IMR-90 (cell line): ENCODE results near the gene SCARB1. TPM values are rescaled to one million over a fixed set of nuclear protein-coding genes. Genes with fewer than 3 reads are reported as not detected.
A peak's percentile ranks its signal among the peaks of the same experiment; 100 is the strongest.

Source experiments
- ATAC-seq: fragments of 200-7000 bp; cut with Tn5 transposase; 2 replicates; pipeline ENCODE4 v1.9.1; 2020; ENCODE audit warnings: low read depth, mild to moderate bottlenecking, moderate library complexity
- BruUV-seq: library from RNA; stranded (reverse); fragments of 400-500 nt; replicated peaks from 2 replicates; lab custom pipeline; 2021; lab: Mats Ljungman, UMichigan
- CTCF ChIA-PET: fragments of 300-600 bp; formaldehyde crosslinking; extraction: SDS; loops from one replicate; lab custom pipeline; 2021; ENCODE audit warnings: antibody characterized with exemption; lab: Yijun Ruan, JAX
- POLR2A ChIA-PET: fragments of 300-600 bp; sonication (Branson Sonifier 250); formaldehyde crosslinking; loops from one replicate; lab custom pipeline; 2022; ENCODE audit warnings: antibody characterized with exemption; ENCODE audit not compliant: unreplicated experiment; lab: Charles Lee
- DNase-seq: peaks from one replicate; pipeline ENCODE4 v3.0.0; 2013
- H2AFZ ChIP-seq: replicated peaks from 2 replicates; pipeline ENCODE3; 2013; ENCODE audit warnings: low read length, mild to moderate bottlenecking; ENCODE audit not compliant: poor library complexity
- H2AK5ac ChIP-seq: 2 replicates; pipeline ENCODE4 v1.6.1; 2013; ENCODE audit warnings: low read depth, low read length, inconsistent platforms
- H2AK9ac ChIP-seq: replicated peaks from 2 replicates; pipeline ENCODE3; 2013; ENCODE audit warnings: mild to moderate bottlenecking, low read depth, low read length, moderate library complexity; ENCODE audit not compliant: poor library complexity
- H2BK120ac ChIP-seq: 2 replicates; pipeline ENCODE4 v1.6.1; 2013; ENCODE audit warnings: low read depth, low read length, inconsistent platforms
- H2BK15ac ChIP-seq: 3 replicates; pipeline ENCODE4 v1.6.1; 2013; ENCODE audit warnings: low read depth, low read length, inconsistent platforms
- H2BK20ac ChIP-seq: 2 replicates; pipeline ENCODE4 v1.6.1; 2013; ENCODE audit warnings: low read depth, mild to moderate bottlenecking, inconsistent platforms, low read length, moderate library complexity
- H2BK5ac ChIP-seq: 2 replicates; pipeline ENCODE4 v1.6.1; 2013; ENCODE audit warnings: mild to moderate bottlenecking, low read depth, low read length, inconsistent platforms; ENCODE audit not compliant: poor library complexity, severe bottlenecking
- H3K14ac ChIP-seq: replicated peaks from 2 replicates; pipeline ENCODE4 v1.6.1; 2013; ENCODE audit warnings: low read depth, low read length, inconsistent platforms
- H3K18ac ChIP-seq: 2 replicates; pipeline ENCODE4 v1.6.1; 2013; ENCODE audit warnings: low read depth, low read length, control low read depth
- H3K23ac ChIP-seq: 2 replicates; pipeline ENCODE4 v1.6.1; 2013; ENCODE audit warnings: low read depth, low read length, inconsistent platforms
- H3K27ac ChIP-seq: 2 replicates; pipeline ENCODE4 v1.5.1; 2013; ENCODE audit warnings: mild to moderate bottlenecking, control low read depth, low read length; ENCODE audit not compliant: insufficient read depth
- H3K27me3 ChIP-seq: 2 replicates; pipeline ENCODE4 v1.6.1; 2013; ENCODE audit warnings: low read length; ENCODE audit not compliant: control insufficient read depth, insufficient read depth
- H3K36me3 ChIP-seq: 2 replicates; pipeline ENCODE4 v1.6.1; 2013; ENCODE audit warnings: low read length, mixed read lengths; ENCODE audit not compliant: control insufficient read depth, insufficient read depth
- H3K4ac ChIP-seq: 2 replicates; pipeline ENCODE4 v1.6.1; 2013; ENCODE audit warnings: low read depth, low read length, inconsistent platforms
- H3K4me1 ChIP-seq: 2 replicates; pipeline ENCODE4 v1.6.1; 2013; ENCODE audit warnings: low read length, mixed read lengths; ENCODE audit not compliant: control insufficient read depth, insufficient read depth
- H3K4me2 ChIP-seq: 2 replicates; pipeline ENCODE4 v1.6.1; 2013; ENCODE audit warnings: low read depth, mild to moderate bottlenecking, control low read depth, low read length, moderate library complexity
- H3K4me3 ChIP-seq: 2 replicates; pipeline ENCODE4 v1.5.1; 2013; ENCODE audit warnings: low read depth, mild to moderate bottlenecking, control low read depth, low read length, moderate library complexity; ENCODE audit not compliant: insufficient read depth
- H3K56ac ChIP-seq: 2 replicates; pipeline ENCODE4 v1.6.1; 2013; ENCODE audit warnings: low read length, inconsistent platforms; ENCODE audit not compliant: insufficient read depth; ENCODE audit errors: extremely low read depth
- H3K79me1 ChIP-seq, 2 experiments: 2 replicates each; pipeline ENCODE4 v1.6.1; 2013; ENCODE audit warnings: low read length in 2 of 2, inconsistent platforms in 1 of 2, low read depth in 1 of 2
- H3K9ac ChIP-seq: 2 replicates; pipeline ENCODE4 v1.6.1; 2013; ENCODE audit warnings: low read depth, low read length, control low read depth
- H3K9me1 ChIP-seq: 2 replicates; pipeline ENCODE4 v1.6.1; 2013; ENCODE audit warnings: low read length, inconsistent platforms; ENCODE audit not compliant: insufficient read depth
- H3K9me3 ChIP-seq: 2 replicates; pipeline ENCODE4 v1.6.1; 2013; ENCODE audit warnings: low read length; ENCODE audit not compliant: control insufficient read depth, insufficient read depth
- H4K20me1 ChIP-seq: 2 replicates; pipeline ENCODE4 v1.6.1; 2013; ENCODE audit warnings: low read length, inconsistent platforms; ENCODE audit not compliant: insufficient read depth
- H4K5ac ChIP-seq: 2 replicates; pipeline ENCODE4 v1.6.1; 2013; ENCODE audit warnings: mild to moderate bottlenecking, low read depth, low read length, control low read depth
- H4K8ac ChIP-seq, 2 experiments: 2 replicates each; pipeline ENCODE4 v1.6.1; 2013; ENCODE audit warnings: low read depth in 2 of 2, low read length in 2 of 2, control low read depth in 1 of 2, inconsistent platforms in 1 of 2
- H4K91ac ChIP-seq: 2 replicates; pipeline ENCODE4 v1.6.1; 2013; ENCODE audit warnings: low read depth, low read length, inconsistent platforms; ENCODE audit not compliant: insufficient read depth
- CHD1 ChIP-seq: IDR thresholded peaks from 2 replicates; pipeline ENCODE4 v1.6.1; 2012; ENCODE audit warnings: low read depth, low read length, improper control_type of control experiment
- FOS ChIP-seq: fragments of 150-350 bp; IDR thresholded peaks from 2 replicates; pipeline ENCODE4 v1.6.1; 2016; ENCODE audit warnings: low read depth, low read length
- MAFK ChIP-seq: IDR thresholded peaks from 2 replicates; pipeline ENCODE4 v1.6.1; 2012; ENCODE audit warnings: low read depth, low read length, improper control_type of control experiment
- MXI1 ChIP-seq: IDR thresholded peaks from 2 replicates; pipeline ENCODE4 v1.6.1; 2012; ENCODE audit warnings: low read depth, mild to moderate bottlenecking, low read length, moderate library complexity, borderline replicate concordance
- NFE2L2 ChIP-seq: fragments of 150-350 bp; IDR thresholded peaks from 2 replicates; pipeline ENCODE4 v1.6.1; 2016; ENCODE audit warnings: low read depth, mild to moderate bottlenecking, low read length
- RFX5 ChIP-seq: IDR thresholded peaks from 2 replicates; pipeline ENCODE4 v1.8.0; 2012; ENCODE audit warnings: low read depth, mild to moderate bottlenecking, low read length, moderate library complexity
- WGBS, 2 experiments: methylation state at CpG; one replicate each; pipeline versions ENCODE4 v1.1.5 to v1.1.7; 2013; ENCODE audit warnings: missing lambda C conversion rate in 2 of 2; ENCODE audit not compliant: insufficient read length in 1 of 2; ENCODE audit errors: extremely low coverage in 2 of 2; 5-methylcytosine and 5-hydroxymethylcytosine counted together
- dilution Hi-C: fragments of 300-500 bp; cut with HindIII; formaldehyde crosslinking; loops from one replicate; pipeline ENCODE4 v1.14.3; 2018; ENCODE audit warnings: low sequenced_read_pairs; ENCODE audit not compliant: unreplicated experiment
- in situ Hi-C: fragments of 300-500 bp; cut with MboI; formaldehyde crosslinking; loops from 3 replicates; pipeline ENCODE4 v1.14.3; 2019; ENCODE audit warnings: low sequenced_read_pairs, inconsistent platforms, mixed read lengths
- intact Hi-C: fragments of 100-400 bp; cut with micrococcal nuclease; formaldehyde crosslinking; loops from 2 replicates; pipeline ENCODE4 v1.10.0; 2022
- polyA plus RNA-seq, 3 experiments: library from polyadenylated mRNA; depleted of rRNA; stranded (reverse); fragments of >200 nt; gene quantifications; 2 replicates each; pipeline ENCODE4 v1.2.3, GENCODE V29; 2012; ENCODE audit warnings: low replicate concordance in 1 of 3
- total RNA-seq: library from RNA; depleted of rRNA; stranded (reverse); fragments of >200 nt; gene quantifications from 2 replicates; pipeline ENCODE4 v1.2.3, GENCODE V29; 2012

SCARB1 gene
- total and polyA plus RNA-seq, 2 of the 4 experiments (the other 2 are of a cell fraction), result 3.0 to 24.8 TPM

DNA sequence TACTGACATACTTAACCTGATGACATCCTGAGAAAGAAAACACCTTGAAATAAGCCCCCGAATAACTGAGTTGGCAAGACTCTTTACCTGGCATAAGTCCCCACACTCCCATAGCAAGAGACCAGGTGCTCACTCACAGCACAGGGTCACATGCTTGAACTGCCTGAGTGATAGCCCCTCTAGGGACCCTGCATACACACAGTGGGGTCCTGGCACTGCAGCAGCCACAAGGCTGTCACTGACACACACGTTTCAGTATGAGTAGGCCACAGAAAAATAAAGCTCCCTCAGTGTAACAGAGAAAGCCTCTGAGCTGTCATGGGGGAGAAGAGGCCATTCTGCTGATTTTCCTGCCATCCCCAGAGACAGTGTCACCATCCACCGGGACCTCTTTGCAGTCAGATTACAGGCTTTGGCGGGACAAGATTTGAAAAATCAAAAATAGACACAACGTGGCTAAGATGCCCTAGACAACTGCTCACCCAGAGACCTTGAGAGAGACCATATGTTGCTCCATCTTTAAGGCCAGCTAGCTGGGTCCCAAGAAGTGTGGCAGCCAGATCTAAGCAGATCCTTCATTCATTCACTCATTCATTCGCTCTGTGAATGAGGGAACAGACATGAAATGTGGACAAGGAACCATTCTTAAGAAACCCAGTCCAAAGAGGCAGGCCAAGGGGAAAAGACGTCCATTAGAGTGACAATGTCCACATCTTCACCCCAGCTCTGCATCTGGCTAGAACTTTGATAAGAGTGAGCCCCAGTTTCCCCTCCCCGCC, 1.6 kb downstream of the SCARB1 start:
- no peak overlapping the region for H3K4me3 ChIP-seq
- H3K4me1 ChIP-seq, result peaks cover 6% of the 10 kb centered on the region
- TF ChIP-seq FOS (no peak), NFE2L2 (no peak), RFX5 (no peak), MXI1 (no peak), CHD1 (no peak), MAFK (no peak)
- no peaks in the 10 kb centered on the region for H4K20me1 ChIP-seq
- H3K9ac ChIP-seq, result no peak overlapping the region
- no peaks in the 10 kb centered on the region for H3K27me3 ChIP-seq
- no peak overlapping the region for H2AK5ac ChIP-seq
- H3K23ac ChIP-seq, result no peak overlapping the region
- POLR2A ChIA-PET, result no interaction called here
- DNase-seq (no peak), ATAC-seq (no peak)
- H3K9me1 ChIP-seq, result peaks cover 10% of the 10 kb centered on the region
- no peak overlapping the region for H2BK15ac ChIP-seq
- H3K27ac ChIP-seq, result no peak overlapping the region
- H2BK120ac ChIP-seq, result no peak overlapping the region
- H3K36me3 ChIP-seq, result peaks cover 1% of the 10 kb centered on the region; the same call in 1 of the 2 replicates
- dilution Hi-C loops, result no loop called here
- in situ Hi-C loops, result no loop called here
- no peak overlapping the region for H2BK20ac ChIP-seq
- peak overlapping the region; percentile 23 for H2AK9ac ChIP-seq
- no peak overlapping the region for H4K91ac ChIP-seq
- H4K8ac ChIP-seq, result no peak overlapping the region
- no peak overlapping the region for H3K14ac ChIP-seq
- no TSS peak for BruUV-seq
- WGBS, 2 experiments, result 90% methylated on average over 2 of the region's 8 CpGs; no CpG with 5 or more reads in 1 of the 2 experiments
- H4K5ac ChIP-seq, result no peak overlapping the region
- H3K18ac ChIP-seq, result no peak overlapping the region
- peaks cover 0 to 9% of the 10 kb centered on the region in 2 experiments; a peak in 1 of 4 replicates for H3K79me1 ChIP-seq
- H3K56ac ChIP-seq, result no peak overlapping the region
- intact Hi-C loops, result no loop called here
- CTCF ChIA-PET, result no interaction called here
- H2AFZ ChIP-seq, result no peak overlapping the region
- H3K4ac ChIP-seq, result no peak overlapping the region
- H3K9me3 ChIP-seq, result no peaks in the 10 kb centered on the region
- H3K4me2 ChIP-seq, result no peak overlapping the region; the same call in 1 of the 2 replicates
- no peak overlapping the region for H2BK5ac ChIP-seq
